Measurements from ENCODE around the gene DNMBP.
"Not testable (repeated sequence)": the region's sequence is repeated elsewhere in the genome, so short reads cannot be mapped to it uniquely, and the experiment has no call there.

The DNMBP gene

DNA sequence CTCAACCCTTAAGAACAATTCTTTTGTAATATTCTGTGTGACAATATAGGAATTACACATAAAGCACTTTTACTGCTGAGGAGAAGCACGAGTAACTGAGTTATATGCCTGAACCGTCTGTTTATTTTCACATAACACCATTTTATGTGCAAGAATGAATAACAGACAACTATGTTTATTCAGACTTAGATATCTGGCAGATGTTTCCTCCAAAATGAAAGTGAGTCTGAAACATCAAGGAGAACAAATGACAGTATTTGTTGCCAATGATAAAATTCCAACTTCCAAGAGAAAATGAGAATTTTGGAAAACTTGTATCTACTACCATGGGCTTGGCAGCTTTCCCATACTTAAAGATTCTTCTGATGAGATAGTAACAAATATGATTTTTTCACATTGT lies 51.4 kb downstream of the DNMBP start:
- no peak for DNase-seq (ENCODE audit: low read depth in 2 of 2)

- DNase-seq (ENCODE audit: low read depth in 2 of 2), result not testable (repeated sequence)
These were observed 56.2 kb downstream of the DNMBP start for GRCh38 chr10:99953510-99953909.

GRCh38 chr10:99952799-99953198 lies 56.9 kb downstream of the DNMBP start:
- DNase-seq (ENCODE audit: low read depth in 2 of 2), result no peak

- DNase-seq (ENCODE audit: low read depth in 2 of 2), result not testable (repeated sequence)
These were observed 63.7 kb downstream of the DNMBP start for GRCh38 chr10:99946051-99946450.

GRCh38 chr10:99945263-99945662 lies 64.5 kb downstream of the DNMBP start:
- DNase-seq (ENCODE audit: low read depth in 2 of 2), result no peak

DNA sequence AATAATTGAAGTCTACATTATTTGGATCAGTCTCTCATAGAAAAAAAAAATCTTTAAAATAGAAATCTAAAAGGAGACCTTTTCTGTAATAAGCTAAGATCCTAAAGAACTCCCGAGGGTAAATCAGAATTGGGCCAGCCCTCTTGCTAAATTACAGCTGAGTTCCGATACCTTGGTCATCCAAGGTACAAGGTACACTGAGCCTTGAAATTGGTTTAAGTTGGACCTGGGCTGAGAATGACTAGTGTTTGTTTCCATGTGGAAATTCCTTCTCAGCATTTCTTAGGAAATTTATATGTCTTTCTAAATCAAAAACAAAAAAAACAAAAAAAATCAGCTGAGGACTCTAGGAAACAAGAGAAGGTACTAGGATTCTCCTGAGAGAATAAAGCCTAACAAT lies 64.9 kb downstream of the DNMBP start:
- DNase-seq (ENCODE audit: low read depth in 2 of 2), result no peak

DNA sequence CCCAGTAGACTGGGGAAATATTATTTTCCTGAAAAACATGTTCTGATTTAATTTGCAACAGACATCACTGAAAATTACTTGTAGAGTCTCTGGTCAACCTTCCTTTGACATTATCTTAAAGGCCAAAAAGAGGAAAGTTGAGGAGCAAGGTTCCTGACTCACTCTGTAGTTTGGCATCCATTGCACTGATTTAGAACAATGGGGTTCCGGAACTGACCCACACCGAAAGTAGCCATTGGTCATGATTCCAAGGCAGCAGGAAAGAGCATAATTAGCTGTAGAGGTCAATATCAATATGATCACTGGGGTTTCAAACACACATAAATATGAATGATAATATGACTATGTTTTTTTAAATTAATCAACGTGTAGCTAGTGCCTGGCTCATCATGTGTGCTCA lies 65.8 kb downstream of the DNMBP start:
- no peak for DNase-seq (ENCODE audit: low read depth in 2 of 2)

DNA sequence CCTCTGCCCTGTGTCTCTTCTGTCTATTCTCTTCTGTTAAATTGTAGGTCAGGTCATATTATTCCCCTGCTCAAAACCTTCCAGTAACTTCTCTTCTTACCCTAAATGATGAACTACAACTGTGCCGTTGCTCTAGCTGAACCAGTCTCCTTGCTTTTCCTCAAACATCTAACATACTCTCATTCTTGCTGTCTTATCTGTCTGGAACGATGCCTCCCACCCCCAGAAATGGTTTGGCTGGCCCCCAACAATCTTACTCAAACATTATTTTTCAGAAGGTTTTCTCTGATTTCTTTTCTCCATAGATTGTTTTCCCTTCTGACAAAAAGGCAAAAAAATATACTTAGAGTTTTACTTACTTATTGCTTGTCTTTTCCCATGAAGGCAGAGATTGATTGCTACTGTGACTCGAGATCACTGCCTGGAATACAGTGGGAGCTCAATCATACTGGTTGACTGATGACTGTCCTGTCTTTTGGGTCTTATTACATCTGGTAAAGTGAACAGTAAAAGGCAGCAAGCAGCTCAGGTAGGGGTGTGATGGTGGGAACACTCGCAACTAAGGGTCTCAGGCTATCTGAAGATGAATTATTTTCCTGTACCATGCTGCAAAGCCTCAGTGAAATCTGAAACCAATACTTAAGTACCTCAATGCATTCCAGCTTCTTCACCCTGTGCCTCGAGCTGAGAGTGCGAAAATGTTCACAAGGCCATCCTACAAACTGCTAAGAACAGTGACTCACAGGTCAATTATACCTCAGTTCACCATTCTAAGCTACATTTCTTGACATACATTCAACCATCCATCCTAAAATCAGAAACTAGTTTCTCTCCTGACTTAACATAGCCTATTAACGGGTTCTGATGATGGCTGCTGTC lies 67.6 kb downstream of the DNMBP start:
- DNase-seq (ENCODE audit: low read depth in 2 of 2), result no peak

DNA sequence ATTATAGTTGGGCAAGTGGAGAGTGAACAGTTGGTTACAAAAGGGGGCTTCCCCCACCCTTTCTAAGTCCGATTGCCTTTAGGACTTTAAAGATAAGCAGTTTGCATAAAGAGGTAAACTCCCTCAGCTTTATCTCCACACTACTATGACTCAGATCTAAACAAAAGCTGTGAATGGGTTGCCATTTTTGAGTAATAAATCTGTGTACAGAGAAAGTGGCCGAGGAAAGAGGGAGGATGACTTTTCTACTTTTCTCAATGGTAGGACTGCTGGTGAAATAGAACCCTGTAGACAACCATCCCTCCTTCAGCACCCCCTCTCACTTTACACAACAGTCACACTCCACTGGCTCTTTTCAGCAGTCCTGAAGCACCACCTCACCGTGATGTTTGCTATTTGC lies 71.2 kb downstream of the DNMBP start:
- no peak for DNase-seq (ENCODE audit: low read depth in 2 of 2)

- no peak for DNase-seq (ENCODE audit: low read depth in 2 of 2)
These were observed 72.1 kb downstream of the DNMBP start for GRCh38 chr10:99937630-99938029.

GRCh38 chr10:99932203-99932957 lies 77.4 kb downstream of the DNMBP start:
- DNase-seq (ENCODE audit: low read depth in 2 of 2), result not testable (repeated sequence)

DNA sequence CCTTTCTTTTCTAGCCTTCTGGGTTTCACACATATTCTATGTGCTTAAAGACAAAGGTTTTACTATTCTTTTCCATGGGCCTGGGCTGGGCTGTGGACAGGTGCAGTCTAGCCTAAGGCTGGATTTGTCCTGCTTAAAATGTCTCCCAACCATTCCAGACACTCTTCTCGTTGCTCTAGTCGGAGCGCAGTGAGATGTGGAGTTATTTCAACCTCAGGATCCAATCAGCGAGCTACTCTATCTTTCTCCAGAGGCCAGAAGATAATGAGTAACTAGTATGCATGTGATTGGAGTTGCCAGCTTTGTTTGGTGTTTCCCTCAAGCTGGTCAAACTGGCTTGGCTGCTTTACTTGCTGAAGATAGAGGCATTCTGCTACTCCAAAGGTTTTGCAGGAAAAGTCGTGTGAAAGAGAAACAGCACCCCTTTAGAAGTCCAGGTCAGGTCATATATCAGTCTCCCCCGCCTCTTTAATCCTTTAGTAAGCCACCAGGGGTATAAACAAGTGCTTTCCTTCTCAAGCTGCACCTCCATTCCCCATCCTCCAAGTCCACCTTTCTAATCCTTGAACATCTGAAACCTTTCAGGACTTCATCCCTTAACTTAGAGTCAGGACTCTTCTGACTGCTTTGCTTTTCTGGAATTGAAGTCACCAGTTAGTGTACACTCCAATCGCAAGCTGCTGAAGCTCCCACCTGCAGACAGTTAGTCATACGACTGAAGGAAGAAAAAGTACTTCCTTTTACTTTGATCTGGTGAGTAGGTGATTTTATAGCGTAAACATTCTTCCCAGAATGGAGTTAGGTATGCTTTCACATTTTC lies 78.8 kb downstream of the DNMBP start:
- DNase-seq (ENCODE audit: low read depth in 2 of 2), result no peak

DNA sequence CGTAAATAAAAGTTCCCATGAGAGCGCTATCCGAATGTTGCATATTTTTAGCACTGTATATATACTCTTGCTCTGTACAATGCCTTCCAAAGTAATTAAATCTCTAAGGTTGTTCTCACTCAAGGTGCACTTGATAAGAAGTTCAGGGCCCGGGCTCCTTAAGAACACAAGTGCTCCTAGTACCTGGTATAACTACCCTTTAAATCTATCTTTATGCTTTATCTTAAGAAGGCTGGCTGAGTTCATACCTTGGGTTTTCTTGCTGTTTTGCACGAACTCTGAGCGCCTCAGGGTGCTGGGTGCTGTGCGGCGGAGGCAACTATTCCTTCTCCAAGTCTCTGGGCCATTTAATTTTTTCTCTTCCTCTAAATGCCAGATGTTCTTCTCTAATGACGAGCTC lies 80.4 kb downstream of the DNMBP start:
- no peak for DNase-seq (ENCODE audit: low read depth in 2 of 2)

- DNase-seq (ENCODE audit: low read depth in 2 of 2), result no peak
These were observed 81.9 kb downstream of the DNMBP start for GRCh38 chr10:99927721-99928280.

GRCh38 chr10:99926925-99927720 lies 82.6 kb downstream of the DNMBP start:
- DNase-seq (ENCODE audit: low read depth in 2 of 2), result no peak

DNA sequence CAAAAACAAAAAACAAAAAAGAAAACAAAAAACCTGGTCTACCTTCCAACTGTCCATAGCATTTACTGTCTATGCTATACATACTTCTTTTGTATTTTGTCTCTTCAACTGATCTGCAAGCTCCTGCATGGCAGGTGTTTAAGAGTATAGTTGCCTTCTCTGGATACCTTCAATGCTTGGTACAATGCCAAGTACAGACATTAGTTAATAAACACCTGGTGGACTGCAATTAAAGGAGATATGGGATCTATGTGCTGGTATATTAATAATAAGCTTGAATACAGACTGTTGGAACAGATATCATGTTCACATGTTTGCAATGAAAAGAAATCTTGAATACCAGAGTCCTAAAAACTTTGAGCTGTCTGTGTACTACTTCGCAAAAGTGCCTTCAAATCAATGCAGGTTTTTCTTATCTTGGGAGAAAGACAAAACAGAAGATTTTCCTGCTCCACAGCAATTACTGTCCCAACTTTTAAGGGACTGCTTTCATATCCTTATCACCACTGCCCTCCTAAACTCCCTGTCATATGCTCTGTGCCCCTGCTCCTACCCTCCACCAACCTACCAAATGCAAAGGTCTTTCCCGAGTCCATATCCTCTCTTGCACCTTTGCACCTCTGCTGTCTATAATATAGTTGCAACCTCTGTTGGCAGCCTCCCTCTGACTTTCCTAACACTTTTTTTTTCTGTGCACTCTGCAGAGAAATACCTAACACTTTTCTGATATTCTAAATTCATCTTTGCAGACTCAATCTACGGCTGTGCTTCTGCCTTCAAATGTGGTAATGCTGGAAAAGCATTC lies 85.1 kb downstream of the DNMBP start:
- no peak for DNase-seq (ENCODE audit: low read depth in 2 of 2)

GRCh38 chr10:99921948-99922347 lies 87.8 kb downstream of the DNMBP start:
- DNase-seq (ENCODE audit: low read depth in 2 of 2), result no peak

GRCh38 chr10:99920901-99921300 lies 88.8 kb downstream of the DNMBP start:
- DNase-seq (ENCODE audit: low read depth in 2 of 2), result no peak

DNA sequence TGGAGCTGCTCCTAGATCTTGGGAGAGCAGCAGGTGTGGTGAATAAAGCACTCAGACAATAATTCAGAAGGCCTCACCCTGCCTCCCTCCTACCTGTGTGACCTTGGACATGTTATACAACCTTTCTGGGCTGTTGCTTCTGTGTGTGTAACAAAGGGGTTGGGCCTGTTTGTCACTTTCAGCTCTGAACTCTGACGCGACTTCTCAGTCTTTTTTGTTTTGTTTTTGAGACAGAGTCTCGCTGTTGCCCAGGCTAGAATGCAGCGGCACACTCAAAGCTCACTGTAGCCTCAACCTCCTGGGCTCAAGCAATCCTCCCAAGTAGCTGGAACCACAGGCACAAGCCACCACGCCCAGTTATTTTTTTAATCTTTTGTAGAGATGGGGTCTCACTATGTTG lies 89.3 kb downstream of the DNMBP start:
- DNase-seq (ENCODE audit: low read depth in 2 of 2), result no peak

All from activated CD4-positive, alpha-beta T cell treated with anti-CD3 and anti-CD28 coated beads for 24 hours (primary cell).